Medulla oblongata (tissue), 1 donor: ENCODE measurements around the gene DRAM1.

Experiments
- DNase-seq: peaks from one replicate; pipeline ENCODE4 v3.0.0-alpha.2; 2015; ENCODE audit errors: extremely low spot score

DRAM1 gene

GRCh38 chr12:101941306-101942249, 64.2 kb downstream of the DRAM1 start:
- DNase-seq: no peak

- no peak for DNase-seq
Measured at GRCh38 chr12:101942250-101942605, 64.8 kb downstream of the DRAM1 start.

- DNase-seq: no peak
Measured at GRCh38 chr12:101945369-101946232, 68.2 kb downstream of the DRAM1 start.

GRCh38 chr12:101946233-101946611, 68.8 kb downstream of the DRAM1 start:
- no peak for DNase-seq

- no peak for DNase-seq
Measured at GRCh38 chr12:101947316-101947715, 69.9 kb downstream of the DRAM1 start.

GRCh38 chr12:101948365-101948764, 71.0 kb downstream of the DRAM1 start:
- DNase-seq: no peak

- DNase-seq: no peak
Measured at GRCh38 chr12:101951002-101951670, 73.8 kb downstream of the DRAM1 start.

- DNase-seq: no peak
Measured at GRCh38 chr12:101954113-101954512, 76.7 kb downstream of the DRAM1 start.

- no peak for DNase-seq
Measured at GRCh38 chr12:101954676-101955075, 77.3 kb downstream of the DRAM1 start.

- no peak for DNase-seq
Measured at GRCh38 chr12:101957252-101957959, 80.0 kb downstream of the DRAM1 start.

GRCh38 chr12:101959607-101960006, 82.2 kb downstream of the DRAM1 start:
- DNase-seq: no peak

GRCh38 chr12:101962486-101962885, 85.1 kb downstream of the DRAM1 start:
- no peak for DNase-seq

- DNase-seq: no peak
Measured at GRCh38 chr12:101963697-101964096, 86.3 kb downstream of the DRAM1 start.

- DNase-seq: no peak
Measured at GRCh38 chr12:101966496-101966895, 89.1 kb downstream of the DRAM1 start.

GRCh38 chr12:101967506-101967905, 90.1 kb downstream of the DRAM1 start:
- no peak for DNase-seq

GRCh38 chr12:101968770-101969169, 91.4 kb downstream of the DRAM1 start:
- no peak for DNase-seq
